ENCODE results near the gene THRB. TPM values are rescaled to one million over a fixed set of nuclear protein-coding genes. Genes with fewer than 3 reads are reported as not detected.

THRB gene
- total RNA-seq, 1 donor from 2014 or later: 22.8 TPM

- Histone ChIP-seq H3K36me3 (no peaks in the 10 kb centered on the region), H3K4me3 (no peak overlapping the region), H3K27ac (no peak overlapping the region), H3K4me1 (no peaks in the 10 kb centered on the region), H3K27me3 (no peaks in the 10 kb centered on the region), H3K9me3 (no peaks in the 10 kb centered on the region)
- intact Hi-C loops (cut with DNase I): loop anchor here (10.0 kb wide), 1 partner anchor 233 kb away; the partner anchor contains the start of gene THRB
- DNase-seq (ENCODE audit: extremely low spot score in 2 of 2): no peak
- TF ChIP-seq CTCF (IDR thresholded peaks at IDR 0.05) (no peak), POLR2A (IDR thresholded peaks at IDR 0.05) (no peak), POLR2AphosphoS5 (IDR thresholded peaks at IDR 0.05; ENCODE audit: insufficient read depth in 1 of 2, low read depth in 1 of 2) (no peak)
Observed at GRCh38 chr3:24261521-24261920, 233.1 kb downstream of the THRB start.

- intact Hi-C loops (cut with DNase I): loop anchor here (10.0 kb wide), 1 partner anchor 235 kb away; the partner anchor contains the start of gene THRB
Observed at GRCh38 chr3:24259901-24260512, 234.6 kb downstream of the THRB start.

GRCh38 chr3:24258727-24259600, 235.7 kb downstream of the THRB start:
- Histone ChIP-seq H3K27ac (no peak overlapping the region), H3K4me3 (no peak overlapping the region), H3K27me3 (no peaks in the 10 kb centered on the region), H3K36me3 (no peaks in the 10 kb centered on the region), H3K4me1 (no peaks in the 10 kb centered on the region), H3K9me3 (no peaks in the 10 kb centered on the region)
- intact Hi-C loops (cut with DNase I): no loop called here
- TF ChIP-seq CTCF (IDR thresholded peaks at IDR 0.05) (no peak), POLR2A (IDR thresholded peaks at IDR 0.05) (no peak), POLR2AphosphoS5 (IDR thresholded peaks at IDR 0.05; ENCODE audit: insufficient read depth in 1 of 2, low read depth in 1 of 2) (no peak)
- no peak for DNase-seq (ENCODE audit: extremely low spot score in 2 of 2)

More at GRCh38 chr3:24259901-24260512, 234.6 kb downstream of the THRB start:
- no peak for TF ChIP-seq POLR2AphosphoS5 (IDR thresholded peaks at IDR 0.05; ENCODE audit: insufficient read depth in 1 of 2, low read depth in 1 of 2)
- no peak for TF ChIP-seq POLR2A (IDR thresholded peaks at IDR 0.05)
- TF ChIP-seq CTCF (IDR thresholded peaks at IDR 0.05): no peak
- no peaks in the 10 kb centered on the region for H3K27me3 ChIP-seq
- no peak overlapping the region for H3K4me3 ChIP-seq
- H3K9me3 ChIP-seq: no peaks in the 10 kb centered on the region
- no peaks in the 10 kb centered on the region for H3K4me1 ChIP-seq
- no peak for DNase-seq (ENCODE audit: extremely low spot score in 2 of 2)
- no peaks in the 10 kb centered on the region for H3K36me3 ChIP-seq
- H3K27ac ChIP-seq: no peak overlapping the region

GRCh38 chr3:24258260-24258659, 236.4 kb downstream of the THRB start:
- Histone ChIP-seq H3K36me3 (no peaks in the 10 kb centered on the region), H3K4me3 (no peak overlapping the region), H3K27me3 (no peaks in the 10 kb centered on the region), H3K27ac (no peak overlapping the region), H3K4me1 (no peaks in the 10 kb centered on the region), H3K9me3 (no peaks in the 10 kb centered on the region)
- DNase-seq (ENCODE audit: extremely low spot score in 2 of 2): no peak
- intact Hi-C loops (cut with DNase I): no loop called here
- TF ChIP-seq CTCF (IDR thresholded peaks at IDR 0.05): no peak
- no peak for TF ChIP-seq POLR2AphosphoS5 (IDR thresholded peaks at IDR 0.05; ENCODE audit: insufficient read depth in 1 of 2, low read depth in 1 of 2)
- TF ChIP-seq POLR2A (IDR thresholded peaks at IDR 0.05): no peak

Measured in vagina (tissue), 2 donors.